GM23248 (cell line): ENCODE measurements around the gene IQSEC1.

Experiments used
- EZH2 ChIP-seq: fragments of 200-600 bp; sonication (generic); IDR thresholded peaks from 2 replicates; pipeline ENCODE4 v1.6.1; 2018; ENCODE audit warnings: antibody characterized with exemption, mild to moderate bottlenecking; ENCODE audit not compliant: insufficient read depth, poor library complexity, severe bottlenecking
- EZH2phosphoT487 ChIP-seq: fragments of 200-600 bp; sonication (generic); IDR thresholded peaks from 2 replicates; pipeline ENCODE4 v1.6.1; 2018; ENCODE audit warnings: antibody characterized with exemption, moderate library complexity, mild to moderate bottlenecking, low read depth; ENCODE audit not compliant: insufficient read depth

- no peak for TF ChIP-seq EZH2phosphoT487
- TF ChIP-seq EZH2 = no peak
These were observed 81.4 kb downstream of the IQSEC1 start for GRCh38 chr3:12991861-12992281.
